COLO668 (cell line): ENCODE results near the gene RPUSD3.

Experiments used
- DNase-seq: peaks from one replicate; lab custom pipeline; 2025; ENCODE audit not compliant: unreplicated experiment; lab: John Stamatoyannopoulos, UW

The RPUSD3 gene

DNA sequence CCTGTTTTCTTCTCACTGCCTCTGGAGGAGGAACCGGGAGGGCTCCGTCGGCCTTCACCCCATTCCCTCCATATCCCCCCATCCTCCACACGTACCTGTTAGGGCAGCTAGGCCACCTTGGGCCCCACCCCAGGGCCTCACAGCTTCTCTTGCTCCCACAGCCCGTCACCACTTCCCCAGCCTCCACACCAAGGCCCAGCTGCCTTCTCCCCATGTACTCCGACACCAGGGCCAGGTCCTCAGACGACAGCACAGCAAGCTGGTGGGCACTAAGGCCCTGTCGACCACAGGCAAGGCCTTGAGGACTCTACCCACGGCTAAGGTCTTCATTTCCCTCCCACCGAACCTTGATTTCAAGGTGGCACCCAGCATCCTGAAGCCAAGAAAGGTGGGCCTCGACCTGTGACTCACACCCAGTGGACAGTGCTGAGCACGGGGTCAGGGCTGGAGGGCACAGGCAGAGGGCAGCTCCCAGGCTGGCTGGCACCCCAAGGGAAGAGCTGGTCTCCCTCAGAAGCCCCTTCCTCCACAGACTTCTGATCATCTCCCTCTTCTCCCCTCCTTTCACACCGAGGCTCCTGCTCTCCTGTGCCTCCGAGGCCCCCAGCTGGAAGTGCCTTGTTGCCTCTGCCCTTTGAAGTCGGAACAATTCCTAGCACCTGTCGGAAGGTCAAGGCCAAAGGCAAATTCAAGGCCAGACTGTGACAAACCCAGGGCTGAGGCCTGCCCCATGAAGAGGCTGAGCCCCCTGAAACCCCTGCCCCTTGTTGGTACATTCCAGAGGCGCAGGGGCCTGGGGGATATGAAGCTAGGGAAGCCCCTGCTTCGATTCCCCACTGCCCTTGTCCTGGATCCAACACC, 9.1 kb downstream of the RPUSD3 start:
- no peak for DNase-seq

DNA sequence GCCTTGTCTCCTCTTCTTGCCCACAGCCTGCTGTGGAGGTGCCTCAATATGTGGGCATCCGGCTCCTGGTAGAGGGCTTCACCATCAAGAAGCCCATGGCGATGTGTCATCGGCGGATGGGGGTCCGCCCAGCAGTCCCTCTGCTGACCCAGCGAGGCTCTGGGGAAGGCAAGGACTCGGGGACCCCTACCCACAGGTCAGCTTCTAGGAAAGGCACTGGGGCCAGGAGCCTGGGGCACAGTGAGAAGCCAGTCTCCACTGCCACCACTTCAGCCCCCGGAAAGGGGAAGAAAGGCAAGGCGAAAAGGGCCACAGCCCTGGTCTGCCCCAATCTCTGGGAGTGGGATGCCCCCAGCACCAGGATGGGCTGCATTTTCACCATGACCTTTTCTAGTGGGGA, 10.7 kb downstream of the RPUSD3 start:
- DNase-seq, result no peak

DNA sequence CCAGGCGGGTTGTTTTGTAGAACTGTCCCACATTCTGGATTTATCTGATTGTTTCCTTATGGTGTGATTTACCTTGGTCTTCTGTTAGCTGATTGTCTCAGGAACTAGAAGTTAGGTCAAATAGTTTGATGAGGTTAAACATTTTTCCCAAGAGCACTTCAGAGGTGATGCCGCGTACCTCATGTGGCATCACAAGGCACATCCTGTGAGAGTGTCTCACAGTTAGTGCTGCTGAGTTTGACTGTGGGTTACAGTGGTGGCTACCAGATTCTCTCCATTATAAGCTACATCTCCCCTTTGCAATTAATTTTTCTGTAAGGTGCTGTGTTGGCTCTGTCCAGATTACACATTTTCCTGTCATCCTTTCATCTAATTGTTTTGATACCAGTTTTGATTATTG, 12.6 kb downstream of the RPUSD3 start:
- DNase-seq, result no peak

DNA sequence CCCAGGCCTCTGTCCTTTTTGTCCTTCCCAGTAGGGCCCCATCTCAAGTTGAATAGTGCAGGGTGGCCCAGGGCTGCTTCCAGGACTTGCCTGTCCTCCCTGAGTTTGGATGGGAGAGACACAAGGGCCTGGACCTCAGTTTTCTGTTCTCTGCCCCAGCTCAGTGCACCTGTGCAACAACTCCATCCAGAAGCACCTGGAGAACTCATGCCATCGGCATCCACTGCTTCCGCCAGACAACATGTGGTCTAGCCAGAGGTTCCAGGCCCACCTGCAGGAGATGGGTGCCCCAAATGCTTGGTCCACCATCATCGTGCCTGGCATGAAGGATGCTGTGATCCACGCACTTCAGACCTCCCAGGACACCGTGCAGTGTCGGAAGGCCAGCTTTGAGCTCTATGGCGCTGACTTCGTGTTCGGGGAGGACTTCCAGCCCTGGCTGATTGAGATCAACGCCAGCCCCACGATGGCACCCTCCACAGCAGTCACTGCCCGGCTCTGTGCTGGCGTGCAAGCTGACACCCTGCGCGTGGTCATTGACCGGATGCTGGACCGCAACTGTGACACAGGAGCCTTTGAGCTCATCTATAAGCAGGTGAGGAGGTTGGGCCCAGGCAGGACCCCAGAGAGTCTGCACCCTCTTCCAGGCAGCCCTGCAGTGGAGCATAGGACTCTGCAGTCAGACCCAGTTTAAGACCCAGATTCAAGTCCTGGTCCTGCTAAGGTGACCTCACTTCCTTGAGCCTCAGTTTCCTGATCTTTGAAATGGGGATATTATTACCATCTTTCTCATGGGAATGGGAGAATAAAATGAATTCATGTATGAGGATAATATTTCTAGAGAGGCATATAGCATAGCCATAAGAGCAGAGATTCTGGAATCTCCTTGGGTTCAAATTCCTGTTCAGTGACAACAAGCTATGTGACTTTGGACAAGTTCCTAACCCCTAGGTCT, 14.7 kb downstream of the RPUSD3 start:
- no peak for DNase-seq

DNA sequence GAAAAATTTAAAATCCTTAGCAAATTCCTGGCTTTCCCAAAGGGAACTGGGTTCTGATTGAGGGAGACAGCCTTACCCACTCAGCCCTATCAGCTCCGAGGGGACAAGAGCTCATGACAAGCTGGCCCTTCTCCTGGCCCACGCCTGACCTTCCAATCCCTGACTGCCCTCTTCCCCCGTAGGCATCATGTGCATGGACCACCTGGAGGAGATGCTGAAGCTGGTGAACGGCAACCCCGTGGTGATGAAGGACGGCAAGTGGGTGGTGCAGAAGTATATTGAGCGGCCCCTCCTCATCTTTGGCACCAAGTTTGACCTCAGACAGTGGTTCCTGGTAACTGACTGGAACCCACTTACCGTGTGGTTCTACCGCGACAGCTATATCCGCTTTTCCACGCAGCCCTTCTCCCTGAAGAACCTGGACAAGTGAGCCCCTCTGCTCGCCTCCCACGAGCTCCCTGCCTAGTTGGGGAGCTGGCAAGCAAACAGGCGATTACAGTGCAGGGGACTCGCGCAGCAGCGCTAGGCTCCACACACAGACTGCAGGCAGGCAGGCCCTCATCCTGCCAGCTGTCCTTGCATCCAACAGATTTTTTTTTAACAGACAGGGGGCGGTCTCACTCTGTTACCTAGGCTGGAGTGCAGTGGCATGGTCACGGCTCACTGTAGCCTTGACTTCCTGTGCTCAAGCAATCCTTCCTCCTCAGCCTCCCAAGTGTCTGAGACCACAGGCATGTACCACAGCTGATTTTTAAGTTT, 16.8 kb downstream of the RPUSD3 start:
- DNase-seq, result peak; percentile 20

DNA sequence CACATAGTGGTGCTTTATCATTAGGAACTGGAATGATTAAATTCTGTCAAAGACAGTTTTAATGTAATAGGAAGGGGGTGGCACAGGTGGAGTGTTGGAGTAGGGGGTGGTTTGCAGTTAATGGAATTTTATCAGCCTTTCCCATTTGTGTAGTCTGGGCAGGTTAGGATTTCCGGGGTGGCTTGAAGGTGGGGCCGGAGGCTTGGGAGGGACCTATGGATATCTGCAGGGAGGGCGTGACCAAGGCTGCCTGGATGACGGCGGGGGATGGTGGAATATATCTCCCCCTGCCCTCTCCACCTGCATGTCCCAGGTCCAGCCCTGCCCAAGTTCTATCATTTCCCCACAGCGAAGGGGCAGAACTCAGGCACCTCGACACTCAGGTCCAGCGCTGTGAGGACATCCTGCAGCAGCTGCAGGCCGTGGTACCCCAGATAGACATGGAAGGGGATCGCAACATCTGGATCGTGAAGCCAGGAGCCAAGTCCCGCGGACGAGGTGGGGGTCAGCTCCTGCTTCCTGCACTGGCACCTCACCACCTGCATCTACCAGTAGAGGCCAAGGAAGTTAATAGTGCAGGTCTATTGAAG, 18.3 kb downstream of the RPUSD3 start:
- no peak for DNase-seq

DNA sequence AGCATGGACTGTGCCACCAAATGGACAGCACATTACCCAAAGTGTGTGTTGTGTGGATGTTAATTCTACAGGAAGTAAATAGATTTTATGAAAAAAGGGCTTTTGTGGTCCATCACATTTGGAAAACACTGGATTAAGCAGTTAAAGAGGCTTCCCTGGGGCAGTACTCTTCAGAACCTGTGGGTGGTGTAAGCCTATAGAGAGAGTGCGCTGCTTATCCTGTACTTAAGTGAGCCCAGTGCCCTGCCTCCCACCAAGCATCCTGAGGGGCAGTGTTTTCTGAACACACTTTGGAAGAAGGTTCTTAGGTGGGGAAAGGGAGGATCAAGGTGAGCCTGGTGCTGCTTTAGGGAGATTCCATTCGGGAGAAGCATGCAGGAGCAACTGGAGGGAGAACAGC, 22.9 kb downstream of the RPUSD3 start:
- DNase-seq, result no peak

DNA sequence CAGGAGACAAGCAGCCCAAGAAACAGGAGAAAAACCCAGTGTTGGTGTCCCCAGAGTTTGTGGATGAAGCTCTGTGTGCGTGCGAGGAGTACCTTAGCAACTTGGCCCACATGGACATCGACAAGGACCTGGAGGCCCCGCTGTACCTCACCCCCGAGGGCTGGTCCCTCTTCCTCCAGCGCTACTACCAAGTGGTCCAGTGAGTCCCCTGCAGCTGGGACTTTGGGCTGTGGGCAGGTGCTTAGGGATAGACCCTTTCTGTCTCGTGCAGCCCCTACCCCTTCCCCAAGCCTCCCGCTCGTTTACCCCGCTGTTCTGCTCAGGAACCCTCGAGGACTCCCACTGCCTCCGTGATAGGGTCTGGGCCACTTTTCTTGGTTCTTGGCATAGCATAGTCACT, 23.3 kb downstream of the RPUSD3 start:
- no peak for DNase-seq

DNA sequence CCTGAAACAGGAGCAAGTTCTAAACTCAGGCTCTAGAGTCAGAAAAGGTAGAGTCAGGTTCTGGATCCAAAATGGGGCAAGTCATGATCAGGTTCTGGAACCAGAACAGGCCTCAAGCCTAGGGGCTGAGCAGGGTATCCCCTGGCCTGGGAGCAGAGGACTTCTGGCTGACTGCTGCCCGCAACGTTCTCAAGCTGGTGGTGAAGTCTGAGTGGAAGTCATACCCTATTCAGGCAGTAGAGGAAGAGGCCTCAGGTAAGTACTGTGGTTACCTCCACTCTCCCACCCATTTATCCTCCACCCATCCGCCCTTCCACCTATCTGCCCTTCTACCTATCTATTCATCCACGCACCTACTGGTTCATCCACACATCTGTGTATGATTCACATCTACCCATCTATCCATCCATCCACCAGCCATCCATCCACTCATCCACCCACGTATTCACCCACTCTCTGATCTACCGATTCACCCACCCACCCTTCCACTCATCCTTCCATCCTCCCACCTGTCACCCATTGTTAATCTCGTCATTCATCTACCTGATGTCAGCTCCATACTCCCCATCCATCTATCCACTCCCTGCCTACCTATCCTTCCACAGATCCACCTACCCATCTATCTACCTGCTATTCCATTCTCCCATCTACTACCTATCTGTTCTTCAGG, 25.0 kb downstream of the RPUSD3 start:
- no peak for DNase-seq

DNA sequence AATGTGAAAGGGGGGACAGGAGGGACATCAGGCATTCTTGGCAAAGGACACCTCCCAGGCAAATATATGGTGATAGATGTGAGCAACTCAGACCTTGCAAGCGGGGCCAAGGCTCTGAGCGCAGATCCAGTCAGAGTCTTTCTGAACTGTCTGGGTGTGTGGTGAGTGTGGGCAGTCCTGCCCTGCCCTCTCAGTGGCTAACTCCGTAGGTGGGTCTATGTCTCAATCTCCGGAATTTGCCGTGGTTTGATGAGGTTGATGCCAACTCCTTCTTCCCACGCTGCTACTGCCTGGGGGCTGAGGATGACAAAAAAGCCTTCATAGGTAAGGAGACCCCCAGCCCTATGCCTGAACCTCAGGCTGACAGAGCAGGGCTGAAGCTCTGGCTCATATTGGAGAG, 26.4 kb downstream of the RPUSD3 start:
- DNase-seq, result no peak

DNA sequence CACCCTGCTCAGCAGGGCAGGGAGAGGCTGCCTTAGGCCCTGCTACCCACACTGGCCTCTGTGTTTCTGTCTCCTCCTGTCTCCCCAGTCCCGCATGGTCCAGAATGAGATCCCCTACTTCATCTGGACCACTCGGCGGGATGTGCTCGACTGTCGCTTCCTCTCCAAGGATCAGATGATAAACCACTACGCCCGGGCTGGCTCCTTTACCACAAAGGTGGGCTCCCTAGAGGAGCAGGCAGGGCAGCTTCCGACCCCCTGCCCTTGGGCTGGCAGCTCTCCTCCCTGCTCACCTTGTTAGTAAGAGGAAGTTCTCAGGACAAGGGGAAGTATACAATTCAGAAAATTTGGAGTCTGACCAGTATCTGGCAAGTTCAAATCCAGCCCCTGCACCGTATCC, 27.8 kb downstream of the RPUSD3 start:
- DNase-seq, result no peak

DNA sequence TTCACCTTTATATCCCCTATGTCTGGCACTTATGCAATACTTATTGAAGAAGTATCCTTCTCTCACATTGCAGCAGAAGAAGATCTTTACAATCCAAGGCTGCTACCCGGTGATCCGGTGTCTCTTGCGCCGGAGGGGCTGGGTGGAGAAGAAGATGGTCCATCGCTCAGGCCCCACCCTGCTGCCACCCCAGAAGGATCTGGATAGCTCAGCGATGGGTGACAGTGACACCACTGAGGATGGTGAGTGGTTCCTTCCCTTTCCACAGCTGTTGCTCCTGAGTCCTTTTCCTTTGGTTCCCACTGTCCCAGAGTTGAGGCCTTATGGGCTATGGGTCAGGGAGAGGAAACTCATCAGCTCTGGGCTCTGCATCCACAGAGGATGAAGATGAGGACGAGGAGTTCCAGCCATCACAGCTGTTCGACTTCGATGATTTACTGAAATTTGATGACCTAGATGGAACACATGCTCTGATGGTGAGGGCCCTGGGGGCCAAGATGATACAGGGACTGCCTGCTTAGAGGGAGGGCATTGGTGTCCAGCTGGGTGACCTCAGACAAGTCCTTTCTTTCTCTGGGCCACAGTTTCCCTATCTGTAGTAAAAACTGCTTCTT, 30.8 kb downstream of the RPUSD3 start:
- DNase-seq, result no peak

DNA sequence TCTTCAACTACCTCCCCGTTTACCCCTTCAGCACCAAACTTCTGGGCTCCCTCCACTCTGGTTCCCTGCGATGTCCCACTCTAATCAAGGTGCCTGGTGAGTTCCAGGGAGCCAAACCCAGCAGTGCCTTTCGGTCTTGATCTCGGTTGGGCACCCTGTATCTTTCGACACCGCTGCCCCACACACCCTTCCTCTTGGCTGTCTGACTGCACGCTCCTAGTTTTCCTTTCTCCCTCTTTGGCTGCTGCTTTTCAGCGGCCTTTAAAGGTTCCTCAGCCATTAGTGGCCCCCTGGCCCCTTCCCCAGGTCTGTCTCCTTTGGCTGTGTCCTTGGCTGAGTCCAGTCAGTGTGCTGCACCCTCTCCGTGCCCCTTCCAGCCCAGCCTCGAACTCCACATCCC, 33.0 kb downstream of the RPUSD3 start:
- no peak for DNase-seq

DNA sequence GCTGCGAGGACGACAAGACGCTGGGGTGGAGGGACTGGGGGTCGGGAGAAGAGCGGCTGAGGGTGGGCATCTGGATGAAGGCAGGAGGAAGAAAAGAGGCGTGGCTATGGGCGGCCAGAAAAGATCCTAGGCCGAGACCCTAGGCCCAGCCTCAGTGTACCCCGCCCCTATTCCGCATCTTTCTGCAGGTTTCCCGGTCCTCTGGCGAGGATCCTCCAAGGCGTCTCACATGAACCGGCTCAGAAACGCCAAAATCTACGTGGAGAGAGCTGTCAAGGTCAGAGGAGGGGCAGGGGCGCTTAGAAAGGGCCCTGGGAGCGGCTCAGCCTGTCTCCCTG, 33.4 kb downstream of the RPUSD3 start:
- no peak for DNase-seq

DNA sequence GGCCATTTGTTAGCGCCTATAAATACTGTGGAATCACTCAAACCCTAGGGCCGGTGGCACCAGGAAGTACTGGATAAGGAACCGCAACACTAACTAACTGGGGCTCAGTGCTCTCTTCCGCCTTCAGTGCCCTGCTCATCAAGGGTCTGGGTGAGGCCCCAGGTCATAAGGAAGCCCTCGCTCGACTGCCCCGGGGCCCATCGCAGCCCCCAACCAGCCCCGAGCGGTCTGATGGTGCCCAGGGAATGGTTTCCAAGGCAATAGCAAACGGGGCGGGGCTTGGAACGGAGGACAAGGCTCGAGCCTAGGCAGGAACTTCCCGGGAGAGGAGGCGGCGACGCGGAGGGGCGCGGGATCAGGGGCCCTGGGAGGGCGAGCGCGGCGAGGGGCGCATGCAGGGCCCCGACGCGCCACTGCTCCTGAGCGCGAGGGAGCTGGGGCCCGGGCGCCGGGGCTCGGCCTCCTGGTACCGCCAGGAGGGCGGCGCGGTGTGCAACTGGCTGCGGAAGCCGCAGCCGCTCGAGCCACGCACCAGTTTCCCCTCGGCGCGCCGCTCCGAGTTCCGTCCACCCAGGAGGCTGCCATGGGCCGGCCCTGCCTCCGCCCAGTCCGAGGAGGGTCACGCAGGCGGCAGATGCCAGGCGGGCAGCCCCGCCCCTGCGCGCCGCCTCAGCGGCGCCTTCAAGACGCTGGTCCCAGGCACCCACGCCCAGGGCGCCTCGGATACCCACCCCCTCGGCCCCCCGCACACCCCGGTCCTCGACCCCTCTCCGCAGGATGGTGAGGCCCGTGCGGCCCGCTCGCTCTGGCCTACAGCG, 34.0 kb downstream of the RPUSD3 start, which contains the start of gene TTLL3:
TSS of gene TTLL3 (plus strand) at position 648 of the 818 bp plus-strand sequence. CDS start 400 bp downstream, outside the sequence.
- peak; percentile 74 for DNase-seq

DNA sequence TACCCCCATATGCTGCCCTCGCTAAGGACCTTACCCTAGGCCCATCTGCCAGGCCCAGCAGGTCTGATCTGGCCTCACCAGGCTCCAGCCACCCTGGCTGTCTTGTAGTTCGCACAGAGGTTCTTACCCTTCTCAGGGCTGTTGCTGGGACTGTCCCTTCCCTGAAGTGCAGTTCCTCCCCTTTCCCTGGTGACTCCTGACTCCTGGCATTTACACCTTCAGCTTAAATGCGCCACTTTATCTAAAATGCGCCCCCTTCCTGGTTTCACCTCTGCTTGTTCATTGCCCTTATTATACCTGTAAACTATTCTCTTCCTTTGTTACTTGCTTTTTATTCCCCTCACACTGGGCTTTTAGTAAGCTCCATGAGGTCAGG, 34.6 kb downstream of the RPUSD3 start:
- DNase-seq, result no peak

DNA sequence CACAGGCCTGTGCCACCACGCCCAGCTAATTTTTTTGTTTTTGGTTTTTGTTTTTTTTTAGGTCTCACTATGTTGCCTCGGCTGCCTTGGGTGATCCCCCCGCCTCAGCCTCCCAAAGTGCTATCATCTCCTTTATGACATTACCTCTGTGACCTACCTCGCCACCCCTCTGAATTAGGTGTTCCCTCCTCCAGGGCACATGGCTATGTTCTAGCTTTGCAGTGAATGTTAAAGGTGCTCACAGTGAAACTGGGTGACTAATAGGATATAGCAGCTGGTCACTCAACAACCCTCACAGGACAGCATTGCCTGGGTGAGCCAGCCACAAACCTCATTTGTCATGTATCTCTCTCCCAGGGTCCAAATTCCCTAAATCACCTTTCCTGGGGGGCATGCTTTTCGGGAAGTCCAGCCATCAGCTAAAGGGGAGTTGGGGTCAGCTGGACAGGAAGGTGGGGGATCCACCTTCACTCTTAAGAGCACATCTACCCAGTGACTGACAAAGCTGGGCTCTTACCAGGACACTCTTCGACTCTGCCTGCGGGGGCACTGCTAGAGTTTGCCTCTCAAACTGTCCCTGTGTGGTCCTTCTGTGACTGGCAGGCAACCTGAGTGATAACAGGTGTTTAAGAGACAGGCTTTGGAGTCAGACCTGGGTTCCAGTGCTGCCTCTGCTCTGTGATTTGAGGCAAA, 35.3 kb downstream of the RPUSD3 start:
- peak; percentile 44 for DNase-seq

DNA sequence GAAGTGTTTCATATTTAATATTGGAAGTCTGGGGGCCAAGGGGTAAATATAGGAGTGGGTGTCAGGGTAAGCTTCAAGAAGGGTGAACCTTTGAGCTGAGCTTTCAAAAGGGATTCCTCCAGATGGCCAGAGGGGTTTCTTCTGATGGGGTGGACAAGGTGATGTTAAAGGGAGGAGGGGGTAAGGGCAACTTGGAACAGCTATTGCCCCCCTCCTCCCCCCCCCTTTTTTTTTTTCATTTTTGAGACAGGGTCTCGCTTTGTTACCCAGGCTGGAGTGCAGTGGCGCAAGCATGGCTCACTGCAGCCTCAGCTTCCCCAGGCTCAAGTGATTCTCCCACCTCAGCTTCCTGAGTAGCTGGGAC, 35.8 kb downstream of the RPUSD3 start:
- DNase-seq, result no peak
